Measurements from ENCODE around the gene STIMATE. TPM values are rescaled to one million over a fixed set of nuclear protein-coding genes. Genes with fewer than 3 reads are reported as not detected.

The STIMATE gene
- total RNA-seq, 1 donor = 15.1 TPM

DNA sequence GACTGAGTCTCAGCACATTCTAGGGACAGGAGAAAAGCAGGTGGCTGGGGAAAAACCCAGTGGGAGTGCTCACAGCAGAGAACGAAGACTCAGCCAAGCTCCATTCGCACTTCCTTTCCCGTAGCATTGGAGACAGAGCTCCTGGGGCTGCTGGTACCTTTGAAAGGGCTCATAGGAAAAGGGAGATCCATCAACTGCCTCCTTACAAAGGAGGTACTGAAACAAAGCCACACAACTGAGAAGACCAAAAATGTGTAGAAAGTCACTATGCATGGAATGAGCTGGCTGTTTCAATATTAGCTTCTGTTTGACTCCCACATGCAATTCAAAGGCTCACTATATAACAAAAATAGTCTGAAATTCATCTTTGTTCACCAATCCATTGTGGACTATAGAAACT is 16.9 kb downstream of the STIMATE start:
- TF ChIP-seq, protein P1, sequence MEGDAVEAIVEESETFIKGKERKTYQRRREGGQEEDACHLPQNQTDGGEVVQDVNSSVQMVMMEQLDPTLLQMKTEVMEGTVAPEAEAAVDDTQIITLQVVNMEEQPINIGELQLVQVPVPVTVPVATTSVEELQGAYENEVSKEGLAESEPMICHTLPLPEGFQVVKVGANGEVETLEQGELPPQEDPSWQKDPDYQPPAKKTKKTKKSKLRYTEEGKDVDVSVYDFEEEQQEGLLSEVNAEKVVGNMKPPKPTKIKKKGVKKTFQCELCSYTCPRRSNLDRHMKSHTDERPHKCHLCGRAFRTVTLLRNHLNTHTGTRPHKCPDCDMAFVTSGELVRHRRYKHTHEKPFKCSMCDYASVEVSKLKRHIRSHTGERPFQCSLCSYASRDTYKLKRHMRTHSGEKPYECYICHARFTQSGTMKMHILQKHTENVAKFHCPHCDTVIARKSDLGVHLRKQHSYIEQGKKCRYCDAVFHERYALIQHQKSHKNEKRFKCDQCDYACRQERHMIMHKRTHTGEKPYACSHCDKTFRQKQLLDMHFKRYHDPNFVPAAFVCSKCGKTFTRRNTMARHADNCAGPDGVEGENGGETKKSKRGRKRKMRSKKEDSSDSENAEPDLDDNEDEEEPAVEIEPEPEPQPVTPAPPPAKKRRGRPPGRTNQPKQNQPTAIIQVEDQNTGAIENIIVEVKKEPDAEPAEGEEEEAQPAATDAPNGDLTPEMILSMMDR (IDR thresholded peaks at IDR 0.05; ENCODE audit: insufficient read depth, low read depth, low read length) = no peak
- no peak overlapping the region for H3K4me3 ChIP-seq (ENCODE audit: low read depth, low read length)

DNA sequence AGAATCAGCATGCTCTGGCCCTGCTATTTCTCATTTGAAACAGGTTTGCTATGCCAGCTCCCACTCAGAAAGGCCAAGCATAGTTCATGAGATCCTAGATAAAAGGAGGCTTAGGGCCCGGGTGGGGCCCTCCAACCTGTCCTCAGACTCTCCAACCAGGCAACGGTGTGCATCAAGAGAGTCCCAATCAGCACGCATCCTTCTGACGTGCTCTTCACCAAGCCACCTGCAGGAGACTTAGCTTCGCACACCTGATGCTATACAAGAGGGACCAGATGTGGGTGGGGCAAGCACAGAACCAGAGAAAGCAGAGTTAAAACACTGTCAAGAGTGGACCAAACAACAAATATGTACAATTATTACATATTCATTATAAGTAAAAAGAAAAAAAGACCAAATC is 17.3 kb downstream of the STIMATE start:
- no peak overlapping the region for H3K4me3 ChIP-seq (ENCODE audit: low read depth, low read length)
- TF ChIP-seq, protein P1 (IDR thresholded peaks at IDR 0.05; ENCODE audit: insufficient read depth, low read depth, low read length) = no peak
- DNase-seq (ENCODE audit: low read depth) = no peak

More for the DNA sequence above, 16.9 kb downstream of the STIMATE start:
- DNase-seq (ENCODE audit: low read depth) = no peak

DNA sequence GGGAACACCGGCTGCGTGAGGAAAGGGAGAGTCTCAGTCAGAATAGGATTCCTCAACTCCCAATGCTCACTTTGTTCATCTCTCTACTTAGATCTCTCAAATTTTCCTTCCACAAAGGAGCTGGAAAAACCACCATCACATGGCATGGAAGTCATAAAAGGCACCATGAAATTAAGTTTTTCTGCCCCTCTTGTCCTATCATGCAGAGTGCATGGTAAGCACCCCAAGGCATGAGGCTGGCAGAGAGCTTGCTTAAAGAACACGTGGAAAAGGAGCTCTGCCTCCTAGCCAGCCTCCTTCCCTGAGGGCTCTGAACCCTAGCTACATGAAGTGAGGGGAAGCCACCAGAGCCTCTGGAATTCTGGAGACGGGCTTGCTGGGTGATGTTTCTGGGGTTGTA is 17.8 kb downstream of the STIMATE start:
- no peak overlapping the region for H3K4me3 ChIP-seq (ENCODE audit: low read depth, low read length)
- TF ChIP-seq, protein P1 (IDR thresholded peaks at IDR 0.05; ENCODE audit: insufficient read depth, low read depth, low read length) = no peak
- no peak for DNase-seq (ENCODE audit: low read depth)

DNA sequence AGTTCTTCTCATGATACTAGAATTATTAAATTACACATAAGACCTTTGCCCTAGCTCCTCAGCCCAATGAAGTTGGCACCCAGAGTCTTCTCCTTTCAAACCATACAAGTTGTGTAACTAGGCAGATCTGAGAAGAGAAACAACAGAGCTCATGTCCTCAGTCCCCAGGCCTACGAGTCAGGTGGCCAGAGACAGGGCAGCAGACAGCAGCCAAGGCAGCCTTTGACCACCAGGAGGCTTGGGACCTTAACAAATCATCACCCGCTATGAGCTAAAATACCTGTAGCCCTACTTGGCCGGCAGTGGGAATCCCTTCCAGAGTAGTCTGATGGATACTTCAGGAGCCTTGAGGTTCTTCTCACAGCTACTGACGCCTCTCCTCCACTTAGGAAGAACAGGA is 18.3 kb downstream of the STIMATE start:
- no peak for DNase-seq (ENCODE audit: low read depth)
- TF ChIP-seq, protein P1 (IDR thresholded peaks at IDR 0.05; ENCODE audit: insufficient read depth, low read depth, low read length) = peak; percentile 6
- H3K4me3 ChIP-seq (ENCODE audit: low read depth, low read length) = no peak overlapping the region

DNA sequence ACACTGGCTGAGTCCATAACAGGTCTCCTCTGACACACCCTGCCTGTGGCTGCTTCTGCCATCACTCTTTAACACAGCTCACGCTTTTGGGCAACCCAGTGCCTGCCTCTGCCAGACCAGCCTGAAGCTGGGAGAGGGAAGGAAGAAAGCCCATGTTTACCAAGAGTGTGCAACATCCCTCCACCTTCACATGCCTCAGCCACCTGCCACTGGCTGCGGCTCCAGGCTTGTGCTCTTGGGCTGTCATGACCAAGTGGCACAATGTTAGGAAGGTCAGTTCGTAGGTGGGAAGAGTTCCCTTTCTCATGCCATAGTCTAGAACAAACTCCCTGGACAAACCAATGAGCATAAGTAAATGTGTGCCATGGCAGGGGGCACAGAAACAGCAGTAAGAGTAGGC is 20.3 kb downstream of the STIMATE start:
- H3K4me3 ChIP-seq (ENCODE audit: low read depth, low read length) = no peak overlapping the region
- DNase-seq (ENCODE audit: low read depth) = no peak
- TF ChIP-seq, protein P1 (IDR thresholded peaks at IDR 0.05; ENCODE audit: insufficient read depth, low read depth, low read length) = no peak

DNA sequence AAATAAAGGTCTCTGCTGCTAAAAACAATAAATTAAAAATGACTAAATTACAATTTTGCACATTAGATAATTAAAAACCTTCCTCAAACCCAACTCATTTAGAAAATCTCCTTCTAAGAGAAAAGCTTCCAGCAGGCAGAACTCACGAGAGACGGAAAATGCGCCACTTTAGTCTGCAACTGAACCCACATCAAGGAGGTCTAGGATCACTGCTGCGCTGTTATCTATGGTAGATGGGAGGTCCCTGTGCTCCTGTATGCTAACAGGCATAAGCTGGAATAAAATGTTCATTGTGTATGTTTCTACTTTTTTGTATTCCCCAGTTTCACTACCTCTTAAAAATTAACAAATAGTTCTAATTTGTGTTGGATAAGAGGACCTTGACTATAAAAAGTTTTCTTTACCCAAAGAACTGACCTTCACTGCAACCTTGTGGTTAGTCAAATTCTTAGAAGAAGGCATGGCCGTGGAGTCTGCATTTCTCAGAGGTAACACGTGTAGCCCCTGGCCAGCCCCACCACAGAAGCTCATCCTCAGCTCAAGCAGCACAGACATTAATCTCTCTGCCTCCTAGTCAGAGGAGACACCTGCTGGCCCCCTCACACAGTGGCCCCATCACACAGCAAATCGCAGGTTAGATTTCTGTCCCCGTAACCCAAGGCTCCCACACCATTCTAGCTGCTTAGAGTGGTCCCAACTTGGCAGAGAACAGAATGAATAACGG is 22.3 kb downstream of the STIMATE start:
- DNase-seq (ENCODE audit: low read depth) = no peak
- no peak overlapping the region for H3K4me3 ChIP-seq (ENCODE audit: low read depth, low read length)
- TF ChIP-seq, protein P1 (IDR thresholded peaks at IDR 0.05; ENCODE audit: insufficient read depth, low read depth, low read length) = no peak

Measured in fibroblast of villous mesenchyme (primary cell).